ENCODE results near the gene HLA-DMB.

HLA-DMB gene

GRCh38 chr6:32972353-32973143 is 31.7 kb upstream of the HLA-DMB start:
- in situ Hi-C loops (cut with MboI; ENCODE audit: low sequenced_read_pairs) = no loop called here

GRCh38 chr6:32971581-32972352 is 30.9 kb upstream of the HLA-DMB start:
- in situ Hi-C loops (cut with MboI; ENCODE audit: low sequenced_read_pairs) = no loop called here

DNA sequence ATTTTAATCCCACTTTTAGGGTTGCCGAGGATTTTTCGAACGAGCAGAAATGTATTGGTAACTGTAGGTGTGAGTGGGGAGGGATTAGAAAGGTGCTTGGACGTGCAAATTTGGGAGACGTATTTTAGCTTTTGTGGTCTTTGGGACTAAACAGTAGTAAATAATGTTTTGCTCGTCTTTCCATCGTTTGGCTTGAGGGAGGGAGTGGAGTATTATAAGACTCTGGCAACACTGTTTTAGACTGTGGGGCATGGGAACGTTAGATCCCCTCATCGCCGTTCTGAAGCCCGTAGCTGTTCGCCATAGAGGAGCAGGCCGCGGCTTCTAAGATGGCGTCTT is 30.4 kb upstream of the HLA-DMB start:
- in situ Hi-C loops (cut with MboI; ENCODE audit: low sequenced_read_pairs) = no loop called here

DNA sequence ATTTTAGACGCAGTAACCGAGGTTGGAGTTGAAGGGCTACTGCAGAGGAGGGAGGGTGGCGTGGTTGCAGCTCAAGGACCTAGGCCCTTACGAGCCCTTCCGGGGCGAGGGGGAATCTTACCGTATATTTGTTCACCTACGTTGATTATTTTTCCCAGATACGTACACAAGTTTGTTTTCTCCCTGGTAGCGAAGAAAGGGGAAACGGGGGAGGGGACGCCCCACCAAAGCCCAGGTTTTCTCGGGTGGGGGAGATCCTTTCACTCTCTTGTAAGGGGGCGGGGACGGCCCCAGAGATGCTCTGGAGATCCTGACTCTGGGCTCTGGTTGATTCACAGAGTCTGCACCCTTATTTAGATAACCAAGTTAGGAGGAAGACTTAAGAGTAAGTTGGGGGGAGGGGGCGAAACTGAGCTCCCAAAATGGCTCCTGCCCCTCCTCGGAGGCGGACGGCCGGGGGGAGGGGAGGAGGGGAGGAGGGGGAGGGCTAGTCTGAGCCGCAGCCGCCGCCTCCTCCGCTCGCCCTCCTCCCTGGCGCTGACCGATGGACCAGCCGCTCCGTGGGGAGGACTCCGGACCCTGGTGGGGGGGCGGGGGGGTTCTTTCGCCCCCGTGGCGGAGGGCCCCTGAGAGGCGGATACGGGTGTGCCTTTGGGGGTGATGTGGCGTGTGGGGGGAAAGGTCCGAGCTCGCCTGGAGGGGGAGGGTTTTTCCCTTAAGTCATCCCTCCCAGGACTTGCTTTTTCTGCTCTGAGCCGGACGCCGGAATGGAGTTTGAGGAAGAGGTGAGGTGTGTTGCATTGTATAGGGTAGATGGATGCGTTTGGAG is 29.8 kb upstream of the HLA-DMB start:
- in situ Hi-C loops (cut with MboI; ENCODE audit: low sequenced_read_pairs) = no loop called here

DNA sequence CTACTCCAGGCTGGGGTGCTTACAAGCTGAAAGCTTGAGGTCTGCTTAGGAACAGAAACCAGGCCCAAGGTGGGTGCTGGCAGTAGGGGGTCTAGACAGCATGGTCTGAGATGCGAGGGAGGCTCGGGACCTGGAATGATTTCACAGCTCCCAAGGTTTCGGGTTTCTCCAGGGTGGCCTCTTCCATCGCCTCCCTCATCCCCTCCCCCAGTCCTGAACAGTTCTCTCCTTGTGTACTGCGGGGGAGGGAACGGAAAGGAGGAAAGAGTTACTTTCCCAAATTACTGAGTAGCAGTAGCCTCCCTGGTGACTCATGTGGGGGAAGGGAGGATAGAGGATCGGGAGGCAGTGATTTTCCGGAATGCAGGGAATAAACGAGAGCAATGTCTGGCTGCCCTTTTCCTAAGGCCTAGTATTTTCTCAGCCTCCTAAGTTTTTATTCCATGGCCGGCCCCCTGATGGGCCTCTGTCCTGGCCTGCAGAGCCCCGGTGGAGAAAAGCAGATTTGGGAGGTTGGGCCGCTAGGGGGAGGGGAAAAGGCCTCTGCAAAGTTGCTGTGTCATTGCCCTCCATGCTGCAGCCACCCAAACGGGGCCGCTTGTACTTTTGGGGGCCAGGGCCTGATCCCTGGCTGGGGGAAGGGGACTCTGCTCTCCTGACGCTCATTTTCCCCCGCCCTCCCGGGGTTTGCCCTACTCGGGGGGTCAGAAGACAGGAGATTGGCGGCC is 29.0 kb upstream of the HLA-DMB start:
- in situ Hi-C loops (cut with MboI; ENCODE audit: low sequenced_read_pairs) = no loop called here

DNA sequence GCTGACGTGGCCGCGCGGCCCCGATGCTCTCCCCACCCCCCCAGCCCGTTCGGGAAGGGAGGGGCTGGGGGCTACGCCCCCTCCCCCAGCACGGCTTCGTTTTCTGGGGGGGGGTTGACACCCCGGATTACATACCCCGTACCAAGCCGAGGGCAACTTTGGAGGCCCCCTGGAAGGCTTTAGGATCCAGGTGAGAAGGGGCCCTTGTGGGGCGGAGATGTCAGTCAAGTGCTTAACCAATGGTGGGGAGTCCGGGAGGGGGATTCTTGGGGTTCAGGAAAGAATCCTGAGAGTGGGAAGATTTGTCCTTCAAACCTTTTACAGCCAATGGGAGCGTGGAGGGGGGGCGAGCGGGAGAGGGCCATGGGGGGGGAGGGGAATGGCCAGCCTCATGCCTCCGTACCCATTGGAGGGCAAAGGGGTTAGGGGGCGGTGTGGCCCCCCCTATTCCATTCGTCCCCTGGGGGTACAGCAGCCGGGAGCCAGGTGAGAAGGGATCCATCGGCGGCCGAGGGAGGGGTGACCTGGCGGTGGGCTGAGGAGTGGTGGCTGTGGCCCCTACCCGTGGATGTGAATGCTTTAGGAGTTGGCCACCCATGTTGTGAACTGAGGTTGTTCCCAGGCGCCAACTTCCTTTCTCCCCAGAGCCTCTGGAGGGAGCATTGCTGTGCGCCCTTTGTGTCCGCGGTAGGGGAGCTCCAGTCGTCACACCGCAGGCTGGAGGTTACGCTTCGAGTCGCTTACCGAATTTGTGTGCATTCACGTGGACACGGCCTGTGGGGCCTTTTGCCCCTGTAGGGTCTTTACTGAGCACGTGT is 28.2 kb upstream of the HLA-DMB start:
- in situ Hi-C loops (cut with MboI; ENCODE audit: low sequenced_read_pairs) = no loop called here

DNA sequence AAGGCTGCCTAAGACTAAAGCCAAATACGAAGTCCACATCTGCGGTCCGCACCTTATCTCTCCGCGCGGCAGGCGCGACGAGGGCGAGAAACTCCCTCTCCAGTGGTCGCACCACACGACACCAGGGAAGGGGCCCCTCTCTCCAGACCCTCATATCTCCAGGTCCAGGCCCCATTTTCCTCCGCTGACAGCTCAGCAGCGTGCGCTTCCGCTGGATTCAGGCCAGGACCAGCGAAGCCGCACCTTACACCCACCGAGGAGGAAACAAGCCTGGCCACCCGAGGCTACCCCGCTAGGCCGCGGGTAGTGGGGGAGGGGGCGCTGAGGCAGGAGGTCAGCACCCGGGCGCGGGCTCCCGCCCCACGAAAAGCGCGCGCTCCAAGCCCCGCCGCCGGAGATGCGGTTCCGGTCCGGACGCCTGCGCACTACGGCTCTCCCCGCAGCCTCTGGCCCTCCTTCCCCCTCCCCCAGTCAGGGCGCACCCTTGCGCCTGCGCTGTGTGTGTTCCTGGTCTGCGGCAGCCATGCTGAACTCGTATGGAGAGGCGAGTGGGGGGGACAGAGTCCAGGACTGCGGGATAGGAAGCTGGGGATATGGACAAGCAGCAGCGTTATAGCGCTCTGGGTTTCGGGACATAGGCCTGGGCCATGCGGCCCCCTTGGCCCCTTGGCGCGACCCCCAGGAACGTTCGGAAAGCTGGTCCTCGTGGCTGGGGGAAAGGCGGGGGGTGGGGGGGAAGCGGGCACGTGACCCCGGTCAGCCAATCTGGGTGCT is 27.5 kb upstream of the HLA-DMB start, which contains the start of gene BRD2:
BRD2 (plus strand) TSS at position 502 of the 774 bp plus-strand sequence. CDS start 4,305 bp downstream, outside the sequence.
- in situ Hi-C loops (cut with MboI; ENCODE audit: low sequenced_read_pairs) = no loop called here

- in situ Hi-C loops (cut with MboI; ENCODE audit: low sequenced_read_pairs) = no loop called here
Measured at GRCh38 chr6:32967151-32968091, 26.6 kb upstream of the HLA-DMB start.

- in situ Hi-C loops (cut with MboI; ENCODE audit: low sequenced_read_pairs) = no loop called here
Measured at GRCh38 chr6:32964776-32965175, 23.9 kb upstream of the HLA-DMB start.

- in situ Hi-C loops (cut with MboI; ENCODE audit: low sequenced_read_pairs) = no loop called here
Measured at GRCh38 chr6:32963866-32964265, 23.0 kb upstream of the HLA-DMB start.

GRCh38 chr6:32962213-32962826 is 21.5 kb upstream of the HLA-DMB start:
- in situ Hi-C loops (cut with MboI; ENCODE audit: low sequenced_read_pairs) = no loop called here

GRCh38 chr6:32960563-32960962 is 19.7 kb upstream of the HLA-DMB start:
- in situ Hi-C loops (cut with MboI; ENCODE audit: low sequenced_read_pairs) = no loop called here

DNA sequence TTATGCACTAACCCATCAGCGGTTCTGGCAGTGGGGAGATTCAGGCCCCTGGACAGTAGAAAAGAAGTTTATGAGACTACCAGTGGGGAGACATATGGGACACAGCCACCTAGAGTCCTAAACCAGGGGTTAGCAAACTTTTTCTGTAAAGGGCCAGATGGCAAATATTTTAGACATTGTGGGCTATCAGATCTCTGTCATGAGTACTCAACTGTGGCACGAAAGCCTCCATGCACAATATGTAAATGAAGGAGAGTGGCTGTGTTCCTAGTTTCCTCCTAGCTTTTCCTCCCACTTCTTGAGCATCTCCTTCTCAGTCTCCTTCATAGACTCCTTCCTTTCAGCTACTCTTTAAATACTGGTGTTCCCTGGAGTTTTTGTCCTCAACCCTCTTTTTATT is 15.3 kb upstream of the HLA-DMB start:
- in situ Hi-C loops (cut with MboI; ENCODE audit: low sequenced_read_pairs) = no loop called here

DNA sequence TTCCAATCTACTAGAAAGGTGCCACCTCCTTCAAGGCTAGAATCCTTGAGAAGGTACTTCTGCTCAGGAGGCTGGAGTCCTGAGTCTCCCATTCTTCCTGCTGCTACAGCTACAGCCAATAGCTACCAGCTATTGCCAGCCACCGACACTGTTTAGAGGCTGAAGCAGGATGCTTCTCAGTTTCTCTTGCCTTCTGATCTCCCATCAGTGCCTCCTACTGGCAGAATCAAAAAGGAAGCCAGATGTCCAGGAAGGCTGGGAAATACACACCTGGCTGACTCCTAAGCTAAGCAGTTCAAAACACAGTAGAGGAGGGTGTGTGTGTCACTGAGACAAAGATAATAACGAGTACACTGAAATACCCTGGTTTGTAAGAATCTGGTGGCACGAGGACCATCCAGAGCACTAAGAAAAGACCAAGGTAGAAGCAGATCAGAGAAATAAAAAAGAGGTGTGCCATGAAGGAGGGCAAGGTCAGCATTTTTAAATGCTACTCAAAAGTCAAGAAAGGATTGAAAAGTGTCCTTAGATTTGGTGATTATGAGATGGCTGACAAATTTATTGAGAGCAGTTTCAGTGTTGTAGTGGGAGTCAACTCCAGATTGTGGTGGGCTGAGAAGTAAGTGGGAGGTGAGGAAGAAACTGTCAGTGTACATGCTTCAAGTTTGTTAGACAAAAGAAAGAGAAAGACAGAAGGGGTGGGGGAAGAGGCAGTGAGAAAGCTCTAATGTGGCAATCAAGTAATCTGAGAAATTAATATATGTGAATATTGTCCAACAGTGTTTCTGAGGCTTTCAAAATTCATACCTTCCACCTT is 14.4 kb upstream of the HLA-DMB start:
- in situ Hi-C loops (cut with MboI; ENCODE audit: low sequenced_read_pairs) = no loop called here

- in situ Hi-C loops (cut with MboI; ENCODE audit: low sequenced_read_pairs) = no loop called here
Measured at GRCh38 chr6:32954267-32954666, 13.4 kb upstream of the HLA-DMB start.

GRCh38 chr6:32953775-32954174 is 12.9 kb upstream of the HLA-DMB start:
- in situ Hi-C loops (cut with MboI; ENCODE audit: low sequenced_read_pairs) = no loop called here
